NCI-H128 (cell line): ENCODE results near the gene SULT2A1.
"Not testable (repeated sequence)": the region's sequence is repeated elsewhere in the genome, so short reads cannot be mapped to it uniquely, and the experiment has no call there.

Source experiments
- DNase-seq: peaks from one replicate; lab custom pipeline; 2025; ENCODE audit not compliant: unreplicated experiment; lab: John Stamatoyannopoulos, UW

SULT2A1 gene, protein sequence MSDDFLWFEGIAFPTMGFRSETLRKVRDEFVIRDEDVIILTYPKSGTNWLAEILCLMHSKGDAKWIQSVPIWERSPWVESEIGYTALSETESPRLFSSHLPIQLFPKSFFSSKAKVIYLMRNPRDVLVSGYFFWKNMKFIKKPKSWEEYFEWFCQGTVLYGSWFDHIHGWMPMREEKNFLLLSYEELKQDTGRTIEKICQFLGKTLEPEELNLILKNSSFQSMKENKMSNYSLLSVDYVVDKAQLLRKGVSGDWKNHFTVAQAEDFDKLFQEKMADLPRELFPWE

GRCh38 chr19:47886010-47886559, at the start of gene SULT2A1:
Gene SULT2A1, minus strand, starts transcription at chr19:47886315. Its CDS starts 58 bp downstream, at chr19:47886257.
- no peak for DNase-seq

DNA sequence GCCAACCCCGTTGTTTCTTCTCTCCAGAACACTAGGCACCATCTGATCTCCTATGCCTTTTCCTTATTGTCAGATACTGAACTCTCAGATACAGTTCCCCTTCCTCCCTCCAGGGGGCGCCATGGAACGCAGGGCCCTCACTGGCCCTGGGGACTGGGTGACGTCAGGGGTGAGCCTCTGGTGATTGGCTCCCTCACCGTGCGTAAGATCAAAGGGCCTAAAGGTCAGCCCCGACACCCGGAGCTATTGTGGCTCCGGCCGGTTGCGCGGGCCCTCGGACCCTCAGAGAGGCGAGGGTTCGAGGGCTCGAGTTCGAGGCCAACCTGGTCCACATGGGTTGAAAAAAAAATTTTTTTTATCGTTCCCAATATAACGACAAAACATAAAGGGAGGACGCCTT, 42.5 kb upstream of the SULT2A1 start:
- not testable (repeated sequence) for DNase-seq

- not testable (repeated sequence) for DNase-seq
Measured at GRCh38 chr19:47920107-47920506, 34.0 kb upstream of the SULT2A1 start.

- DNase-seq, result not testable (repeated sequence)
Measured at GRCh38 chr19:47910191-47910590, 24.1 kb upstream of the SULT2A1 start.

DNA sequence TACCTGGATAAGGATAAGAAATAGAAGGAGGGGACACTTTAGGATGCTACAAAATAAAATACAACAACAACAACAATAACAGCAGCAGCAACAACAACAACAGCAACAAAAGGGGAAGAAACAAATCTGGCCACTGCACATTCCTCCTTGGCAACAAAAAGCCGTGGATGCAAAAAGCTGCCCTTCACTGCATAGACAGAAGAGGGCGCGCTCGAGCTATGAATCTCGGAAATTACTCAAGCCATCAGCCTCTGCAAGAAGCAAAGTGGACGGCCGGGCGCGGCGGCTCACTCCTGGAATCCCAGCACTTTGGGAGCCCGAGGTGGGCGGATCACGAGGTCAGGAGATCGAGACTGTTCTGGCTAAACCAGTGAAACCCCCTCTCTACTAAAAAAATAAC, 23.2 kb upstream of the SULT2A1 start:
- DNase-seq, result not testable (repeated sequence)

DNA sequence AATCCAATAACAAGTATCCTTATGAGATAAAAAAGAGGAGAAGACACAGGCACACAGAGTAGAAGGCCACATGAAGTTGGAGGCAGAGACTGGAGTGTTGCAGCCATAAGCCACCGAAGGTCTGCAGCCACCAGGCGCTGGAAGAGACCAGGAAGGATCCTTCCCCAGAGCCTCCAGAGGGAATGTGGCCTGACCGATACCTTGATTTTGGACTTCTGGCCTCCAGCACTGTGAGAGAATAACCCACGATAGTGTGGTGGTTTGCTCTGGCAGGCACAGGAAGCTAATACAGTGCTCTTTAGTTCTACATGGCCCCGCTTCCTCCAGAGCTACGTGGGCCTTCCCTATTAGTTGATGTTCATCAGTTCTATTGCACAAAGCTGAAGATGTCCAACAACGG, 15.3 kb upstream of the SULT2A1 start:
- DNase-seq, result no peak

DNA sequence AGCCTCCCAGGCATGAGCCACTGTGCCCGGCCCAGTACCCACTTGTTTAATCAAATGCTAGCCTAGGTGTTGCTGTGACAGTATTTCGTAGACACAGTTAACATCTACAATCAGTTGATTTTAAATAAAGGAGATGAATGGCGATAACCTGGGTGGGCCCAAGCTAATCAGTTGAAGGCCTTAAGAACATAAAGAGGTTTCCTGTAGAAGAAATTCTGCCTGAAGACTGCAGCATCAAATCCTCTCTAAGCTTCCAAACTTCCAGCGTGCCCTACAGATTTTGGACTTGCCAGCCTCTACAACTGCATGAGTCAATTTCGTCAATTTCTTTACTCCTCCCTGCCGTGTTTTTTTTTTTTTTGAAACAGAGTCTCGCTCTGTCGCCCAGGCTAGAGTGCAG, 13.2 kb upstream of the SULT2A1 start:
- no peak for DNase-seq

GRCh38 chr19:47897861-47898260, 11.7 kb upstream of the SULT2A1 start:
- DNase-seq, result no peak

DNA sequence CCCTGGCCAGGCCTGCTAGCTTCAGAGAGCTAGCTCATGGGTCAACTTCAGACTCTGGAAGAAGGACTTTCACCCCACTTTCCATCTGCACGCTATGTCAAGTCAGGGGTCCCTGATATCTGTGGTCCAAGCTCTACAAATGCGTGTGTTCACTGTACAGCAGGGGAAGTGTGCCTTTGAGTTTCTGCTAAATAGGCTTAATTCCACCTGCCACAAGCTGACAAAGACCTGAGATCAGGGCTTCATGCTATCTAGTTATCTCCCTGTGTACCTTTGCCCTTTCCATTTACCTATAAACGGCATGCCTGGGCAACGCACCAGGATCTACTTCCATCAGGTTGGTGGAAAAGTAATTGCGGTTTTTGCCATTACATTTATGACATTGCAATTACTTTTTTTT, 10.7 kb upstream of the SULT2A1 start:
- DNase-seq, result no peak

DNA sequence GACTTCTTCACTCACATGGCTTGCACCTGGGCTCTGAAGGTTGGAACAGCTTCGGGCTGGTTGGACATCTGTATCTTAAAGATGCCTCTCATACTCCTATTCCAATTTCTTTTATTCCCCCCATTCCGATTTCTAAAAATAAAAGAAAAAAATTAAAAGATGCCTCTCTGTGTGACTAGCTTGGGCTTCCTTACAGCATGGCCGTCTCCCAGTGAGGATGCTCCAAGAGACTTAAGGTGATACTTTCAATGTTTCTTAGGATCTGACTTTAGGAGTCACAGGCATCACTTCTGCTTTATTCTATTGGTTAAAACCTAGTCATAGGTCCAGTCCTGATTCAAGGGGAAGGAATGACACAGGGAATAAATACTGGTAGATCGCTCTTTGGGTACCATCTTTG, 9.9 kb upstream of the SULT2A1 start:
- DNase-seq, result no peak

DNA sequence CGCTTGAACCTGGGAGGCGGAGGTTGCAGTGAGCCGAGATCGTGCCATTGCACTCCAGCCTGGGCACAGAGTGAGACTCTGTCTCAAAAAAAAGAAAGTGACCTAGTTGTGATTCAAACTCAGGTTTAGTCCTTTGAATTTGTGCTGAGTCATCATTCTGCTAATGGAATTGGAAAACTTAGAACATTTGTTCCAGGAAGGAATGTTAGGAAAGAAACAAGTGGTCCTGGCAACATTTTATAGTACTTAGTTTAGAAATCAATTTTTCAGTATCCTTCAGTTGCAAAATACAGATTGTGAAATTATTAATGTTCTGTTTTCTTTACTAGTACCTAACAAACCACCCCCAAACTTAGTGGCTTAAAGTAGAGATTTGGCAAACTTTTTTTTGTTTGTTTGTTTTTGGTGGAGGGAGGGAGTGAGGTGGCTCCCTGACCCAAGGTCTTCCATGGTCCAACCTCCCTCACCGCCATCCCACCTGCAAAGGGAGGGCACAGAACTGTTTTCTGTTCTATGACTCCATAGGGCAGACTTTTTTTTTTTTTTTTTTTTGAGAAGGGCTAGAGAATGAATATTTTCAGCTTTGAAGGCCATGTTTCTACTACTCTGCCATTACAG, 9.2 kb upstream of the SULT2A1 start:
- no peak for DNase-seq

GRCh38 chr19:47891923-47892666, 6.0 kb upstream of the SULT2A1 start:
- DNase-seq, result no peak

DNA sequence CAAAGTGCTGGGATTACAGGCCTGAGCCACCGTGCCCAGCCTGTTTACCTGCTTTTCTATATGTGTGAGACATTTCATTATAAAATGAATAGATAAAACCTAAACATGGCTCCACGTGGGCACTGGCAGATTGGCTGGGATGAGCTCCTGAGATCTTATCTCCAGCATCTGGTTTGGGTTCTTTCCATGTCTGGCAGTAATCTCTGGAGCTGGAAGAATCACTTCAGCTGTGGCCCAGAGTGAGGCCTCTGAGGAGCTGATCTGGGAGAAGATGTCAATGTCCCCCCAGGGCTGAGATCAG, 5.5 kb upstream of the SULT2A1 start:
- DNase-seq, result no peak

DNA sequence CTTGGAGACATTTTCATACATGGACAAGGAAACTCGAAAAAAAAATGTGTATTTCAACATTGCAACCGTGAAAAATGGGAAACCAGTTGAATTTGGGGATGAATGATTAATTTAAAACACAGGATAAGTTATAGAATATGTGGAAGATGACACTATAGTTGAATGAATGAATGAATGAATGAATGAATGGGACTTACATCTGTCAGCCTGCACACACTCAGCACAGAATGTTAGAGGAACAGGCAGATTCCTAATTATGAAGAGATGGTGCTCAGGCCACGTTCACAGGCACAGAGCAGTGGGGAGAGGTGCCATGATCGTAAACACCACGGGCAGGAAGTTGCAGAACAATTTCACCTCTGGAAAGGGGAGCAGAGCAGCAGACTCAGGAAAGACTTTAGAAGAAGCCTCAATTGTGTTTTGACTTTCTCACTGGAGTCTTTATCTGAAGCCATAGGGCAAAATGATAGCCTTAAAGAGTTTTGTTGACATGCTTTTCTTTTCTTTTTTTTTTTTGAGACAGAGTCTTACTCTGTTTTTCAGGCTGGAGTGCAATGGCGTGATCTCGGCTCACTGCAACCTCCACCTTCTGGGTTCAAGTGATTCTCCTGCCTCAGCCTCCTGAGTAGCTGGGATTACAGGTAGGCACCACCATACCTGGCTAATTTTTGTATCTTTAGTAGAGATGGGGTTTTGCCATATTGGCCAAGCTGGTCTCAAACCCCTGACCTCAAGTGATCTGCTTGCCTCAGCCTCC, 4.9 kb upstream of the SULT2A1 start:
- DNase-seq, result no peak

DNA sequence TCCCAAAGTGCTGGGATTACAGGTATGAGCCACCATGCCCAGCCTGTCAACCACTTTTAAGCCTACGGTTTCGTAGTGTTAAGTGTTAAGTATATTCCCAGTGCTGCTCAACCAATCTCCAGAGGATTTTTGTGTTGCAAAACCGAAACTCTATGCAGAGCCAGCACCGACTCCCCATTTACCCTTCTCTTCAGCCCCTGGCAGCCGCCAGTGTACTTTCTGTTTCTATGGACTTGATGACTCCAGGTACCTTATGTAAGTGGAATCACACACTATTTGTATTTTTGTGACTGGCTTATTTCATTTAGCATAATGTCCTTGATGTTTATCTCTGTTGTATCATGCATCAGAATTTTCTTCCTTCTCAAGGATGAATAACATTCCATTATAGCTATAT, 1.1 kb downstream of the SULT2A1 start:
- no peak for DNase-seq

DNA sequence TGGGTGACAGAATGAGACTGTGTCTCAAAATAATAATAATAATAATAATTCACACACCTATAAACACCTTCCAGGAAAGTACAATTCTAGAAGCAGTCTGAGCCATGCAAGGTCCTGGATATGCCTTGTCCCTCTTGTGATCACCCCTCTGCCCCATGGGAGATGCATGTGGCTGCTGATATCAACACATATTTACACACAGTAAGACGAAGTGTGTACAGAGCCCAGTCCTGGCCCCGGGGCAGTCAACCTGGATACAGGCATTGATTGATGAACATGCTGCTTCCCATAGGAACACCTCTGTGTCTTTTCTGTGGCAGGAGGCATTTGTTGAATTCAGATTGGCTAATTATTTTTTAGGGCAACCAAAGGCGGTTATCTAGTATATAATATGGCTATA, 3.2 kb downstream of the SULT2A1 start:
- no peak for DNase-seq

DNA sequence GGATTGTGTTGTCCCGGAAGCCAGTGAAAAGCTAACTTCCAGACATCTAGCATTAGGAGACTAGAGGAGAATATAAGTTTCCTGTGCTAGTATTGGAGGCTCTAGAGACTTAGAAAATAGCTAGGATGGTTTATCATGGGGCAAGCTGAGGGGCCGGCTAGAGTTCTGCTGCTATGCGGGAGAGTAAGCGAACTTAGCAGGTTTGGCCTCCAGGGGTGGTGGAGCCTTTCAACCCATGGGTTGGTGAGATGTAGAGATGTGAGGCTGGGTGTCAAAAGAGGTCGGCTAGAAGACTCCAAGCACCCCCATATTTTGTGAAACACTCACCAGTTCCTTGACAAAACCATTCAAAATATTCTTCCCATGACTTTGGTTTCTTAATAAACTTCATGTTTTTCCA, 4.4 kb downstream of the SULT2A1 start:
- no peak for DNase-seq

DNA sequence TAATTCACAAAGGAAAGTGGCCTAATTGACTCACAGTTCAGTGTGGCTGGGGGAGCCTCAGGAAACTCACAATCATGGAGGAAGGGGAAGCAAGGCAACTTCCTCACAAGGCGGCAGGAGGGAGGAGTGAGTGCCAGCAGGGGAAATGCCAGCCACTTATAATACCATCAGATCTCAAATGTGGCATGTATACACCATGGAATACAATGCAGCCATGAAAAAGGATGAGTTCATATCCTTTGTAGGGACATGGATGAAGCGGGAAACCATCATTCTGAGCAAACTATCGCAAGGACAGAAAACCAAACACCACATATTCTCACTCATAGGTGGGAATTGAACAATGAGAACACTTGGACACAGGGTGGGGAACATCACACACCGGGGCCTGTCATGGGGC, 6.7 kb downstream of the SULT2A1 start:
- DNase-seq, result not testable (repeated sequence)

DNA sequence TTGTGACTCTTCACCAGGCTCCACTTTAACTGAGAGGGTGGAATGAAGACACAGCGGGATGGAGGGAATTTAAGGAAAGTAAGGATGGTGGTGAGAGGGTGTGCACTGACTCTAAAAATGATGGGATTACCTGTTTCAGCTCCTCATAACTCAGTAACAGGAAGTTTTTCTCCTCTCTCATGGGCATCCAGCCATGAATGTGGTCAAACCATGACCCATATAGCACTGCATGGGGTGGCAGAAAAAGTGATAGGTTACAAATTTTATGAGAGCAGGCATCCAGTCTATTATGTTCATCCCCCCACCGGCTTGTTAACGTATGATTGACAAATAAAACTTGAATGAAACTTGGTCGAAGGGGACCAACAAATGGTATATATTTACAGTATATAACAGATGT, 7.2 kb downstream of the SULT2A1 start:
- DNase-seq, result no peak

DNA sequence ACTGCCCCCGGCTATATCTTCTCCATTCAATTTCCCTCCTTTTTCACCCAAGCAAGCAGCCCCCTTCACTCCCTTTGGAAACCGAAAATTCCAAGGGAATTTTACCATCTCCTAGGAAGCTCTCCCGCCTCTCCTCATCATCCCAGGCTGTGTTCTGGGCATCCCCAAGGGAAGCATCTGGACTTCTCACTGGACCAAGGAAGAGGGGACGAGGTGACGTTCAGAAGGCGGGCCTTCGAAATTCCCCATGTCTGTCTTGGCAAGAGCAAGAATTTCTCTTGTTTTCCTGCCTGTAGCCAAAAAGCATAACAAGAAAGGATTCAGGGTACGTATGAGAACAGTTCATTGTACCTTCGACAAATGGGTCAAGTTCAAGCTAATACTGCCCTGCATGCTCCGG, 20.9 kb downstream of the SULT2A1 start:
- DNase-seq, result no peak

DNA sequence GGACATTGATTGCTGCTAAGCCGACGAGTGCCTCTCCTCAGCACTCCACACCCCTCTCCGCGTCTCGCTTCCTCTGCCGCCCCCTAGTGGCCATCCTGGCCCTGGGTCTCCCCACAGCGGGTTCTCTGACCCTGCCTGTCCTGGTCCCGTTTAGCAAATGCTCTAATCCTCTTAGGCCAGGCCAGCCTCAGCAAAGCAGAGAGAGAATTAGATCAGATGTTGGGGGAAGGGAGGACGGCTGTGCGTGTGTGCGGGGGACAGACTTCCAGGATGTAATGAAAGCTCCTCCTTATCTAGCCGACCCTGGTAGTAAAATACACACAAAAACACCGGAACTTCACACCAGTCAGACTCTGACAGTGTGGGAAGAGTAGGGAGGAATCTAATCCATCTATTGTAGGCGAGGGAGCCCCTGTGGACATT, 22.6 kb downstream of the SULT2A1 start:
- no peak for DNase-seq
